ENCODE data around the gene TBC1D2B.

The TBC1D2B gene

DNA sequence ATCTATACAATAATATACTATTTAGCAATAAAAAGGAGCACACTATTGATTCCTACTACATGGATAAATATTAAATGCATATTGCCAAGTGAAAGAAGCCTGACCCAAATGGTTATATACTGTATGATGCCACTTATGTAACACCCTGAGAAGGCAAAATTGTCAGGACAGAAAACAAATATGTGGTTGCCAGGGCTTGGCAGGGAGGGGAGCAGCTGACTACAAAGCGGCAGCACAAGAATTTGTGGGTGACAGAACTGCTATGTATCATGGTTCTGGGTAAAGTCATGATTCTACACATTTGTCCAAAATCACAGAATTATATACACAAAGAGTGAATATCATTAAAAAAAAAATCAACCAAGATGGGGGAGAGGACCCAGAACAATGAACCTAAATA lies 22.5 kb downstream of the TBC1D2B start:
- no peak for DNase-seq (ENCODE audit: low spot score)

- DNase-seq (ENCODE audit: low spot score), result no peak
Observed at GRCh38 chr15:78054518-78054917, 23.0 kb downstream of the TBC1D2B start.

GRCh38 chr15:78052545-78052944 lies 25.0 kb downstream of the TBC1D2B start:
- DNase-seq (ENCODE audit: low spot score), result no peak

GRCh38 chr15:78052001-78052401 lies 25.5 kb downstream of the TBC1D2B start:
- DNase-seq (ENCODE audit: low spot score), result no peak

GRCh38 chr15:78051596-78051995 lies 25.9 kb downstream of the TBC1D2B start:
- no peak for DNase-seq (ENCODE audit: low spot score)

DNA sequence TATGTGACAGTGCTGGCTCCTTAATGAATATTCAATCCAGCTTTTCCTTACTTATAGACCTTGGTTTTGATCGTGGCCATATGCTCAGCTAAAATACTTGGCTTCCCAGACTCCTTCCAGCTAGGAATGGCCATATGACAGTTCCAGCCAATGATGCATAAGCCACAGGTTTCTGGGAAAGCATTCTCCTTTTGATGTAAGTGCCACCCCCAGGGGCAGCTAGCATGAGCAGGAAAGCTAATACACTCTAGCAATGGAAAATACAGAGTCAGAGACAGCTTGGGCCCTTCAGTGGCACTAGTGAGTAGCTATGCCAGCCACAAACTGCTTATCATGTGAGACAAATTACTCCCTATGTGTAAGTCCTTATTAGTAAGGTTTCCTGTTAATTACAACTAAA lies 26.7 kb downstream of the TBC1D2B start:
- DNase-seq (ENCODE audit: low spot score), result no peak

DNA sequence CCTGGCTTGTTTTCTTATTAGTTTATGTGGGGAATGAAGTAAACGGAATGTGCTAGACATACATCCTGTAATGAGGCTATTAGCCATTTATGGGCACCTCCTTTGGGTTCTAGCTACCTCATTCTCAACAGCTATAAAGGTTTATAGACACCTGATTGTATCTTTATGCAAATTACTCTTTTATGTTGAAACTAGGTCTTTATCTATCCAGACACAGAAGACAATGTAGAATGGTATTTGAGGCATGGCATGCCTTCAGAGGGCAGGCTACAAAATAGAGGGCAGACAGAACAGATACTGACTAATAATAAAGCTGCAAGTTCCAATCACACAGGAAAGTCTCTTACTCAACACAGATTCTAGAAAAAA lies 27.1 kb downstream of the TBC1D2B start:
- no peak for DNase-seq (ENCODE audit: low spot score)

GRCh38 chr15:78049691-78050440 lies 27.6 kb downstream of the TBC1D2B start:
- DNase-seq (ENCODE audit: low spot score), result no peak

- DNase-seq (ENCODE audit: low spot score), result no peak
Observed at GRCh38 chr15:78048628-78048920, 28.9 kb downstream of the TBC1D2B start.

- no peak for DNase-seq (ENCODE audit: low spot score)
Observed at GRCh38 chr15:78047761-78048627, 29.5 kb downstream of the TBC1D2B start.

DNA sequence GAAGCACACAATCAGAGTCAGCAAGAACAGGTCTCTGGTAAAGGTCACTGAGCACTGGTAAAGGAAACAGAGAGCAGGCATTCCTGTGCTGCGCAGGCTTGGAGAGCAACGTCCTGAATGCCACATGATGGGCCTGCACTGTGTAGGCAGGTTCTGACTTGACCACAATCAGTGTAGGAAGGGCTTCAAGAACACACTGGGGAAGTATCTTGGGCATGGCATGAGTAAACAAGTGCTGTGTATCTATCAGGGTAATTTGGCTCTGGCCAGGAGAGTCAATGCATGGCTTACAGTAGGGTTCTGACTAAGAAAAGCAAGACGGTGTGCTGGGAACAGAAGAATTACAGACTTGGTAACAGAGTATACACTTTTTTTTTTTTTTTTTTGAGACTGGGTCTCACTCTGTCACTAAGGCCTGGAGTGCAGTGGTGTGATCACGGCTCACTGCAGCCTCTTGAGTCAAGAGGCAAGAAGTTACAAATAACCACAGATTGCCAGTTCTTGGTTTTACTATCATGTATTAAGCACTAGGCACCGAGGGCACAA lies 30.6 kb downstream of the TBC1D2B start:
- no peak for DNase-seq (ENCODE audit: low spot score)

DNA sequence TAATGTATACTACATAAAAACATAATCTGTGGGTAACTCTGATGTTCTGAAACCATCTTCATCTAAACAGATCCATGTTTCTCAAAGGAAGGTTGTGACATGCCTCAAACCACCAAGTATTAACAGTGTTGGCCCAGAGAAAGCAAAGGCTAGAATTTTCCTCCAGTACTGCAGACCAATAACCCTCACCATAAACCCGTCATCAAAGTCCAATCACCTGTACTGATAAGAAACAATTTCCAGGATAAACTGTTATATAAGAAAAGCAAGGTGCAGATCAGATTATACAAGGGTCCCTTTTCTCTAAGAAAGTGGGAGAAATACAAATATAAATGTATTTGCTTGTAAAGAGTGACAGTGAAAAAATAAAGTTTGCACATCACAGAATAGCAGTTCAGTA lies 32.3 kb downstream of the TBC1D2B start:
- no peak for DNase-seq (ENCODE audit: low spot score)

DNA sequence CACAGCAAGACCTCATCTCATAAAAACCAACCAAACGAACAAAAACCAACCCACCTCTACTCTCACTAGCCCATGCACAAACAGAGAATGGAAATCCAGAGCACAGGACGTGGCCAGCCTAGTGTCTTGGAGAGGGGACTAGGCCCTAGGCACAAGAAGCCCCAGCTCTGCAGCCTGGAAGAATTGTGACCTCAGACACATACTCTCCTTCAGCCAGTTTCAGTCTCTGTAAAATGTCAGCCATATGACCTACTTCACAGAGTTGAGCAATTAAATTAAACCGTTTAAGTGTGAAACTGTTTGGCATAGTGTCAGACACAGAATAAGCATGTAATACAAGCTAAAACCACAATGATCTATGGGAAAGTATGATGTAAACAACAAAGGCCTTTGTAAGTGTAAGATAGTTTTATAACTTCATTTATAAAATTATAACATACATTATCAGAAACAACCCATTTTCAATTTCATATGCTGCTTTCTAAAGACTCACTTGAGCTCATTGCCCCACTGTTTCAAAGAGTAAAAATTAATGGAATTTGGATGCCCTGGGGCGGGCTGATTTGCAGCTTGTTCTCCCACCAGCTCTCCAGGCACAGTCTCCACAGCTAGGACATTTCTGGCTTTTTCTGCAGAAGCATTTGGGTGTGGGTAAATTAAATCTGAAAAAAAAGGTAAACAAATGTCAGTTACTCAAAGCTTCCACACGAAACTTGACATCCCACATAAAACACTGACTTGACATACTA lies 32.9 kb downstream of the TBC1D2B start:
- DNase-seq (ENCODE audit: low spot score), result no peak

DNA sequence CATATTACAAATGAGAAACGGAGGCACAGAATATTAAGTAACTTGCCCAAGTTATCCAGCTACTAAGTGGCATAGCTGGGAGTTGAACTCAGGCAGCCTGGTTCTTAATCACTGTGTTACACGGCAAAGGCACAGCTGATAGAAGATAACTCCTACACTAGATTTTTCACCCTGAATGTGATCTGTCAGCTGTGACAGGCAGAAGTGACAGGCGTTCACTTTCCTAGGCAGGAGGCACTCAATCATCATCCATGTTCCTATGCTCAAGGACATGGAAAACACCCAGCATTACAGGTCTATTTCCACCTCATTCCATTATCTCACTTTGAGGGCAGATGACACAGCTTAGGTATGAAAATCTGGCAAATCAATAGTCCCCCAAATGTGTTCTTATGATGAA lies 35.6 kb downstream of the TBC1D2B start:
- no peak for DNase-seq (ENCODE audit: low spot score)

GRCh38 chr15:78040653-78041244 lies 36.8 kb downstream of the TBC1D2B start:
- DNase-seq (ENCODE audit: low spot score), result no peak

DNA sequence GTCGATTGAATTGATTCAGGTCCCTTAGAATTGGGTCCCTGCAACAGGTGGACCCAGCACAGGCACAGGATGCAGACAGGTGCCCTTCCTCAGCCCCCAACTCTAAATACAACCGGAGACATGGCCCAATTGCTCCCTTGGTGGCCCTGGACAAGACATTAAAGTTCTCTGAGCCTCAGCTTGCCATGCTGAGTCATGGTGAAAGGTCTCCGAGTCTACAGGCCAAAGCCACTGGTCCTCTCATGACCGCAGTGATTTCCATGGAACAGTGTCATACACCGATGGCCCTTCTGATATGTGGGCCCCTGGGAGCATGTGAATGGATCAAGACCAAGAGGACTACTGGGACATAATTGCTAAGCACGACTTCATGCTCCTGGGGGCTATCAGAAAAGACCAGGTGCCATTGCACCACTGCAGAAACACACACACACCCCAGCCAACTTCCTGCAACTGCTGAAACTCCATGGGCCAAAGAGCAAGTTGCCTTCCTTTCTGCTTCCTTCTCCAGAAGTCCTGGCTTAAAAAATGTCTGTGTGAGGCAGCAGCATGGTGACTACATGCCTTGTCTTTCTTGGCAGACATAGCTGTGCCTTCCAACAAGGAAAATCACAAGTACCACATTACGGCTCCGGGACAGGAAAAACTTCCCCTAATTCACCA lies 38.8 kb downstream of the TBC1D2B start:
- DNase-seq (ENCODE audit: low spot score), result no peak

- no peak for DNase-seq (ENCODE audit: low spot score)
Observed at GRCh38 chr15:78037779-78038305, 39.7 kb downstream of the TBC1D2B start.

GRCh38 chr15:78037328-78037727 lies 40.2 kb downstream of the TBC1D2B start:
- no peak for DNase-seq (ENCODE audit: low spot score)

- no peak for DNase-seq (ENCODE audit: low spot score)
Observed at GRCh38 chr15:78035861-78036476, 41.5 kb downstream of the TBC1D2B start.

DNA sequence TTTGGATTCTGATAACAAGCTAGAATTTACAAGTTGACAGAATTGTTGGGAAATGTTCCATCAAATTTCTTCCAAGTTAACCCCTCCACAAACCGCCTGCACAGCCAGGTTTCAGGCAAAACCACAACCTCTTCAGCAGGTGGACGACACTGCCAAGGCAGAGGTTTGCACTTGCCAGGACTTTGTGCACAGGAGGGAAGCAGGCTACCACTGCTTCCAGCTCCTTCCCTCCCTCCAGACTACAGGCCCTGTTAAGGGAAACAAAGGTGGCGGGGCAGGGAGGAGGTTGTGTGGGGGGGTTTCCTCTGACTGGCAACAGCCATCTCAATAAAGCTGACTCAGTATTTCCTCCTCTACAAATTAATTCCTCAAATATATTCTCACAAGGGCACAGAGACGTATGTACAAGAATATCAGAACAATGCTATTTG lies 42.2 kb downstream of the TBC1D2B start:
- no peak for DNase-seq (ENCODE audit: low spot score)
